GM12872 (cell line): ENCODE results near the gene PRKCE.
A peak's percentile ranks its signal among the peaks of the same experiment; 100 is the strongest.

Source experiments
- TF ChIP-seq, protein P1 (sequence below): IDR thresholded peaks from 3 replicates; pipeline ENCODE4 v1.5.1; 2011; ENCODE audit warnings: low read depth, mild to moderate bottlenecking, low read length, moderate library complexity; ENCODE audit not compliant: insufficient read depth

Gene PRKCE

GRCh38 chr2:45647986-45648520 lies 3.4 kb upstream of the PRKCE start:
- TF ChIP-seq, protein P1, sequence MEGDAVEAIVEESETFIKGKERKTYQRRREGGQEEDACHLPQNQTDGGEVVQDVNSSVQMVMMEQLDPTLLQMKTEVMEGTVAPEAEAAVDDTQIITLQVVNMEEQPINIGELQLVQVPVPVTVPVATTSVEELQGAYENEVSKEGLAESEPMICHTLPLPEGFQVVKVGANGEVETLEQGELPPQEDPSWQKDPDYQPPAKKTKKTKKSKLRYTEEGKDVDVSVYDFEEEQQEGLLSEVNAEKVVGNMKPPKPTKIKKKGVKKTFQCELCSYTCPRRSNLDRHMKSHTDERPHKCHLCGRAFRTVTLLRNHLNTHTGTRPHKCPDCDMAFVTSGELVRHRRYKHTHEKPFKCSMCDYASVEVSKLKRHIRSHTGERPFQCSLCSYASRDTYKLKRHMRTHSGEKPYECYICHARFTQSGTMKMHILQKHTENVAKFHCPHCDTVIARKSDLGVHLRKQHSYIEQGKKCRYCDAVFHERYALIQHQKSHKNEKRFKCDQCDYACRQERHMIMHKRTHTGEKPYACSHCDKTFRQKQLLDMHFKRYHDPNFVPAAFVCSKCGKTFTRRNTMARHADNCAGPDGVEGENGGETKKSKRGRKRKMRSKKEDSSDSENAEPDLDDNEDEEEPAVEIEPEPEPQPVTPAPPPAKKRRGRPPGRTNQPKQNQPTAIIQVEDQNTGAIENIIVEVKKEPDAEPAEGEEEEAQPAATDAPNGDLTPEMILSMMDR: no peak

- TF ChIP-seq, protein P1: no peak
These were observed 2.8 kb upstream of the PRKCE start for GRCh38 chr2:45648636-45649035.

GRCh38 chr2:45649462-45649857 lies 2.0 kb upstream of the PRKCE start:
- TF ChIP-seq, protein P1: no peak

GRCh38 chr2:45649858-45650811 lies 1.3 kb upstream of the PRKCE start:
- TF ChIP-seq, protein P1: no peak

DNA sequence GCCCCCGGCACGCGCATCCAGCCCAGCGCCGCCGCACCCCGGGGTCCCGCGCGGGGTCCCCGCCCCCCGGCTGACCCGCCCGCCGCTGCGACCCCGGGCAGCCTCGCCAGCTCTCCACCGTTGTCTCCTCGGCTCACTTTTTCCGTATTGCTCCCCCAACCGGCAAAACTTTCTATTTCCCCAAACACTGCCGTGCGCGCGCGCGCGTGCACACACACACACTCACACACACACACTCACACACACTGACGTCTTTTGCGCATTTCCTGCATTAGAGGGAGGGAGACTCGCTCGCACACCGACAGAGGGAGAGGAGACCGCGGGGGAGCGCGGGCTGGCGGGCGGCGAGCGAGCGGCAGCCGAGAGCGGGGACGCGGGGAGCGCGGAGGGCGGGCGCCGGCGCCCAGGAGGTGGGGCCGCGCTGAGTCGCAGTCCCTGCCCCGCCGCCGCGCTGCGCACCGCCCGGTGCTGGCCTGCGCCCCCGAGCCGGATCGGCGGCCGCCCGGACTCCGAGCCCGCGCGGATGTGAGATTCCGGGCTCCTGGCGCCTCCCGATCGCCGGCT lies 542 bp upstream of the PRKCE start:
- TF ChIP-seq, protein P1: peak; percentile 34; the same call in 2 of the 3 replicates

DNA sequence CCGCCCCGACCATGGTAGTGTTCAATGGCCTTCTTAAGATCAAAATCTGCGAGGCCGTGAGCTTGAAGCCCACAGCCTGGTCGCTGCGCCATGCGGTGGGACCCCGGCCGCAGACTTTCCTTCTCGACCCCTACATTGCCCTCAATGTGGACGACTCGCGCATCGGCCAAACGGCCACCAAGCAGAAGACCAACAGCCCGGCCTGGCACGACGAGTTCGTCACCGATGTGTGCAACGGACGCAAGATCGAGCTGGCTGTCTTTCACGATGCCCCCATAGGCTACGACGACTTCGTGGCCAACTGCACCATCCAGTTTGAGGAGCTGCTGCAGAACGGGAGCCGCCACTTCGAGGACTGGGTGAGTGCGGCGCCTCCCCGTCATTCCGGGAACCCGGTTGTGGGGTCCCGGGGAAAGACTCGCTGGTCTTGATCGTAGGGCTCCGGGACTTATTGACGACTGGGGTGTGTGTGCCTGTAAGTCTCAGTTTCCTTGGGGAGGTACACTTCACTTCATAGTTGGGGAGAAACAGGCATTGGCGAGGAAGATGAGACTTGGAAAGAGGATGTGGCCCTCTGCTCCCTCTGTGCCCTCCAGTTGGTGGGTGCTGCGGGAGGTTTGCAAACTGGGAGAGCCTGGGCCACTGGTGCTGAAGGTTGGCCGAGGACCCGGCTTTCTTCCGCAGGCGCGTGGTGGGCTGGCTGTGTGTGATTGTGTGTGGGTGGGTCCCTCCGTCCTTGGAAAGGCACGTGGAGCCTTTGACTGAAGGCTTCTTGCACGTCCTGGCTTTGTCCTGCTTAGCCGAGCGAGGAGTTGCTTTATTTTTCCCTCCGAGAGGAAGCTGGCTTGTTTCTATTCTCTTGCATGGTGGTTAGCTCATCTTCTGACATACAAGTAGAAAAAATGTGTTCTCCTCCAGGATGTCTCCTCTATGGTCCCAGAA lies 886 bp downstream of the PRKCE start:
- TF ChIP-seq, protein P1: no peak
